ENCODE results near the gene AXIN1. TPM values are rescaled to one million over a fixed set of nuclear protein-coding genes. Genes with fewer than 3 reads are reported as not detected.

AXIN1 gene
- total and polyA plus RNA-seq, 2 donors (not counting 3 experiments of a cell fraction or from before 2014, with no cell fraction given), result 8.3 to 21.9 TPM

DNA sequence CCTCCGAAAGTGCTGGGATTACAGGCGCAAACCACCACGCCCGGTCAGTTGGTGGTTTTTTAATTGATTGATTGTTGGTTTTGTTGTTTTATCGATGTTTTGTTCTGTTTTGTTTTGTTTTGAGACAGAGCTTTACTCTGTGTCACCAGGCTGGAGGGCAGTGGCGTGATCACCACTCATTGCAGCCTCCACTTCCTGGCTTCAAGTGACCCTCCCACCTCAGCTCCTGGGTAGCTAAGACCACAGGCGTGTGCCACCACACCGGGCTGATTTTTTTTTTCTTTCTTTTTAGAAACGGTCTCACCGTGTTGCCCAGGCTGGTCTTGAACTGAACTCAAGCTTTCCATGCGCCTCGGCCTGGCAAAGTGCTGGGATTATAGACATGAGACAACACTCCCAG lies 105.5 kb downstream of the AXIN1 start:
- Histone ChIP-seq H3K27ac (ENCODE audit: insufficient read depth, low read depth, low read length) (no peak overlapping the region), H3K4me2 (ENCODE audit: insufficient read depth, low read length) (no peak overlapping the region), H2AFZ (ENCODE audit: low read depth, low read length) (no peak overlapping the region), H3K9me3 (replicated peaks; ENCODE audit: control insufficient read depth, insufficient read depth, low read length) (no peaks in the 10 kb centered on the region), H3K36me3 (ENCODE audit: control insufficient read depth in 2 of 2, extremely low read depth in 1 of 2, insufficient read depth in 2 of 2, low read length in 2 of 2) (no peaks in the 10 kb centered on the region), H3K9me1 (replicated peaks; ENCODE audit: control insufficient read depth, extremely low read depth, insufficient read depth, low read length) (no peaks in the 10 kb centered on the region), H3K4me1 (ENCODE audit: control insufficient read depth, extremely low read depth, insufficient read depth, low read length) (peaks cover 2% of the 10 kb centered on the region), H3K4me3 (replicated peaks in 1 of 3; ENCODE audit: insufficient read depth in 1 of 3, low read depth in 1 of 3, low read length in 3 of 3) (no peak overlapping the region), H3K27me3 (ENCODE audit: control insufficient read depth in 2 of 2, insufficient read depth in 2 of 2, low read length in 2 of 2) (no peaks in the 10 kb centered on the region), H3K9ac (replicated peaks; ENCODE audit: extremely low read depth, insufficient read depth, low read length) (no peak overlapping the region), H4K20me1 (replicated peaks; ENCODE audit: control insufficient read depth, extremely low read depth, insufficient read depth, low read length) (no peaks in the 10 kb centered on the region), H3K79me2 (ENCODE audit: control insufficient read depth, insufficient read depth, low read length) (no peaks in the 10 kb centered on the region)
- dilution Hi-C loops (cut with MboI; ENCODE audit: extremely low pct_ligation_motif_present, low sequenced_read_pairs), result no loop called here
- DNase-seq (ENCODE audit: low read depth, low spot score) (no peak), FAIRE-seq (no peak)
- TF ChIP-seq GATA2 (IDR thresholded peaks at IDR 0.05; ENCODE audit: insufficient read depth, insufficient read length, low read depth, low read length) (no peak), FOS (IDR thresholded peaks at IDR 0.05; ENCODE audit: borderline replicate concordance, insufficient read depth, low read length) (no peak), JUN (IDR thresholded peaks at IDR 0.05; ENCODE audit: borderline replicate concordance, insufficient read depth, insufficient read length, low read depth) (no peak), MYC (IDR thresholded peaks at IDR 0.05; ENCODE audit: low read depth, low read length) (no peak), EZH2 (IDR thresholded peaks at IDR 0.05; ENCODE audit: borderline replicate concordance, low read depth, low read length, severe bottlenecking) (no peak), POLR2A (IDR thresholded peaks at IDR 0.05; ENCODE audit: low read depth, low read length) (no peak), POLR2AphosphoS5 (IDR thresholded peaks at IDR 0.05; ENCODE audit: insufficient read depth, low read depth, low read length) (no peak)
- TF ChIP-seq, protein P1, sequence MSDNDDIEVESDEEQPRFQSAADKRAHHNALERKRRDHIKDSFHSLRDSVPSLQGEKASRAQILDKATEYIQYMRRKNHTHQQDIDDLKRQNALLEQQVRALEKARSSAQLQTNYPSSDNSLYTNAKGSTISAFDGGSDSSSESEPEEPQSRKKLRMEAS (IDR thresholded peaks at IDR 0.05; ENCODE audit: insufficient read depth, insufficient read length), result no peak
- TF ChIP-seq, protein P2, sequence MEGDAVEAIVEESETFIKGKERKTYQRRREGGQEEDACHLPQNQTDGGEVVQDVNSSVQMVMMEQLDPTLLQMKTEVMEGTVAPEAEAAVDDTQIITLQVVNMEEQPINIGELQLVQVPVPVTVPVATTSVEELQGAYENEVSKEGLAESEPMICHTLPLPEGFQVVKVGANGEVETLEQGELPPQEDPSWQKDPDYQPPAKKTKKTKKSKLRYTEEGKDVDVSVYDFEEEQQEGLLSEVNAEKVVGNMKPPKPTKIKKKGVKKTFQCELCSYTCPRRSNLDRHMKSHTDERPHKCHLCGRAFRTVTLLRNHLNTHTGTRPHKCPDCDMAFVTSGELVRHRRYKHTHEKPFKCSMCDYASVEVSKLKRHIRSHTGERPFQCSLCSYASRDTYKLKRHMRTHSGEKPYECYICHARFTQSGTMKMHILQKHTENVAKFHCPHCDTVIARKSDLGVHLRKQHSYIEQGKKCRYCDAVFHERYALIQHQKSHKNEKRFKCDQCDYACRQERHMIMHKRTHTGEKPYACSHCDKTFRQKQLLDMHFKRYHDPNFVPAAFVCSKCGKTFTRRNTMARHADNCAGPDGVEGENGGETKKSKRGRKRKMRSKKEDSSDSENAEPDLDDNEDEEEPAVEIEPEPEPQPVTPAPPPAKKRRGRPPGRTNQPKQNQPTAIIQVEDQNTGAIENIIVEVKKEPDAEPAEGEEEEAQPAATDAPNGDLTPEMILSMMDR (IDR thresholded peaks at IDR 0.05; ENCODE audit: extremely low read depth in 1 of 2, insufficient read depth in 1 of 2, low read depth in 1 of 2, low read length in 2 of 2), result no peak
- CTCF ChIA-PET, result no interaction called here
- BruUV-seq (replicated peaks), result no TSS peak
- intact Hi-C loops (cut with micrococcal nuclease), result no loop called here
- POLR2A ChIA-PET, result no interaction called here

All from endothelial cell of umbilical vein (primary cell).